NCI-H128 (cell line): ENCODE results near the gene SLC38A6.
A peak's percentile ranks its signal among the peaks of the same experiment; 100 is the strongest.
"Not testable (repeated sequence)": the region's sequence is repeated elsewhere in the genome, so short reads cannot be mapped to it uniquely, and the experiment has no call there.

Experiments used
- DNase-seq: peaks from one replicate; lab custom pipeline; 2025; ENCODE audit not compliant: unreplicated experiment; lab: John Stamatoyannopoulos, UW

Gene SLC38A6

GRCh38 chr14:61048640-61049039 is 67.6 kb downstream of the SLC38A6 start:
- no peak for DNase-seq

- DNase-seq: no peak
Measured at GRCh38 chr14:61050417-61050816, 69.4 kb downstream of the SLC38A6 start.

- DNase-seq: no peak
Measured at GRCh38 chr14:61051051-61051450, 70.0 kb downstream of the SLC38A6 start.

GRCh38 chr14:61051621-61052020 is 70.6 kb downstream of the SLC38A6 start:
- DNase-seq: no peak

- DNase-seq: no peak
Measured at GRCh38 chr14:61063461-61063860, 82.4 kb downstream of the SLC38A6 start.

- DNase-seq: no peak
Measured at GRCh38 chr14:61064210-61064609, 83.2 kb downstream of the SLC38A6 start.

- DNase-seq: no peak
Measured at GRCh38 chr14:61064856-61065255, 83.8 kb downstream of the SLC38A6 start.

- DNase-seq: peak; percentile 22
Measured at GRCh38 chr14:61065656-61066055, 84.6 kb downstream of the SLC38A6 start.

- not testable (repeated sequence) for DNase-seq
Measured at GRCh38 chr14:61072442-61072841, 91.4 kb downstream of the SLC38A6 start.

- DNase-seq: no peak
Measured at GRCh38 chr14:61074852-61075251, 93.8 kb downstream of the SLC38A6 start.

- DNase-seq: no peak
Measured at GRCh38 chr14:61076556-61076955, 95.5 kb downstream of the SLC38A6 start.

GRCh38 chr14:61077437-61077836 is 96.4 kb downstream of the SLC38A6 start:
- no peak for DNase-seq

GRCh38 chr14:61077951-61078720 is 97.1 kb downstream of the SLC38A6 start:
- DNase-seq: no peak

GRCh38 chr14:61080591-61081010 is 99.6 kb downstream of the SLC38A6 start:
- DNase-seq: no peak

GRCh38 chr14:61088081-61088480 is 107.0 kb downstream of the SLC38A6 start:
- no peak for DNase-seq

- DNase-seq: no peak
Measured at GRCh38 chr14:61089126-61089750, 108.2 kb downstream of the SLC38A6 start.

- DNase-seq: no peak
Measured at GRCh38 chr14:61090432-61091216, 109.6 kb downstream of the SLC38A6 start.

GRCh38 chr14:61091657-61092273 is 110.7 kb downstream of the SLC38A6 start:
- DNase-seq: no peak

GRCh38 chr14:61098096-61098495 is 117.1 kb downstream of the SLC38A6 start:
- DNase-seq: not testable (repeated sequence)

GRCh38 chr14:61098721-61099120 is 117.7 kb downstream of the SLC38A6 start:
- DNase-seq: no peak

- no peak for DNase-seq
Measured at GRCh38 chr14:61099216-61099835, 118.3 kb downstream of the SLC38A6 start.
